Measurements from ENCODE around the gene HYAL4. TPM values are rescaled to one million over a fixed set of nuclear protein-coding genes. Genes with fewer than 3 reads are reported as not detected.

HYAL4 gene
- total RNA-seq, 1 experiment from 2014 or later, result not detected

- intact Hi-C loops (cut with micrococcal nuclease; ENCODE audit: unreplicated experiment), result no loop called here
- in situ Hi-C loops (cut with HindIII; ENCODE audit: low pct_unique_long_range_greater_than_20kb, low sequenced_read_pairs), result no loop called here
- Histone ChIP-seq H3K27ac (ENCODE audit: low read length) (no peak overlapping the region), H3K4me3 (ENCODE audit: low read depth in 2 of 2, low read length in 2 of 2) (no peak overlapping the region), H3K9me3 (ENCODE audit: control insufficient read depth, insufficient read depth, low read depth, low read length) (no peaks in the 10 kb centered on the region), H3K27me3 (ENCODE audit: control insufficient read depth, insufficient read depth, low read length) (no peaks in the 10 kb centered on the region), H3K4me1 (ENCODE audit: control insufficient read depth, insufficient read depth, low read length) (no peaks in the 10 kb centered on the region), H3K36me3 (ENCODE audit: control insufficient read depth, insufficient read depth, low read length) (no peaks in the 10 kb centered on the region)
- BruUV-seq (replicated peaks), result no TSS peak
- ChIA-PET CTCF (no interaction called here), POLR2A (no interaction called here)
- ATAC-seq (no peak), DNase-seq (ENCODE audit: low read depth, low spot score) (no peak)
- TF ChIP-seq SIN3A (IDR thresholded peaks at IDR 0.05; ENCODE audit: borderline replicate concordance, insufficient read depth, low read depth, low read length) (no peak), REST (IDR thresholded peaks at IDR 0.05; ENCODE audit: insufficient read depth in 1 of 2, low read depth in 2 of 2, low read length in 1 of 2) (no peak), TCF7L2 (IDR thresholded peaks at IDR 0.05; ENCODE audit: low read depth, low read length) (no peak), POLR2AphosphoS5 (IDR thresholded peaks at IDR 0.05; ENCODE audit: low read depth, low read length) (no peak), CTCF (IDR thresholded peaks at IDR 0.05) (no peak)
Measured at GRCh38 chr7:123802249-123802648, 42.7 kb upstream of the HYAL4 start.

- TF ChIP-seq REST (IDR thresholded peaks at IDR 0.05; ENCODE audit: insufficient read depth in 1 of 2, low read depth in 2 of 2, low read length in 1 of 2), result no peak
- no peak for TF ChIP-seq SIN3A (IDR thresholded peaks at IDR 0.05; ENCODE audit: borderline replicate concordance, insufficient read depth, low read depth, low read length)
- TF ChIP-seq CTCF (IDR thresholded peaks at IDR 0.05), result no peak
- no peak for TF ChIP-seq POLR2AphosphoS5 (IDR thresholded peaks at IDR 0.05; ENCODE audit: low read depth, low read length)
- TF ChIP-seq TCF7L2 (IDR thresholded peaks at IDR 0.05; ENCODE audit: low read depth, low read length), result no peak
- POLR2A ChIA-PET, result no interaction called here
- no TSS peak for BruUV-seq (replicated peaks)
- Histone ChIP-seq H3K4me1 (ENCODE audit: control insufficient read depth, insufficient read depth, low read length) (no peaks in the 10 kb centered on the region), H3K9me3 (ENCODE audit: control insufficient read depth, insufficient read depth, low read depth, low read length) (no peaks in the 10 kb centered on the region), H3K4me3 (ENCODE audit: low read depth in 2 of 2, low read length in 2 of 2) (no peak overlapping the region), H3K27me3 (ENCODE audit: control insufficient read depth, insufficient read depth, low read length) (no peaks in the 10 kb centered on the region), H3K36me3 (ENCODE audit: control insufficient read depth, insufficient read depth, low read length) (no peaks in the 10 kb centered on the region), H3K27ac (ENCODE audit: low read length) (no peak overlapping the region)
- intact Hi-C loops (cut with micrococcal nuclease; ENCODE audit: unreplicated experiment) (no loop called here), in situ Hi-C loops (cut with HindIII; ENCODE audit: low pct_unique_long_range_greater_than_20kb, low sequenced_read_pairs) (no loop called here)
- DNase-seq (ENCODE audit: low read depth, low spot score) (no peak), ATAC-seq (no peak)
- CTCF ChIA-PET, result no interaction called here
Measured at GRCh38 chr7:123805287-123805686, 39.7 kb upstream of the HYAL4 start.

All from Panc1 (cell line).